Activated T-cell treated with anti-CD3 and anti-CD28 coated beads for 24 hours (primary cell): ENCODE data around the gene ABLIM2.

ENCODE experiments used
- DNase-seq: peaks from one replicate; pipeline ENCODE4 v3.0.0-alpha.2; 2020; ENCODE audit warnings: low read depth

Gene ABLIM2

DNA sequence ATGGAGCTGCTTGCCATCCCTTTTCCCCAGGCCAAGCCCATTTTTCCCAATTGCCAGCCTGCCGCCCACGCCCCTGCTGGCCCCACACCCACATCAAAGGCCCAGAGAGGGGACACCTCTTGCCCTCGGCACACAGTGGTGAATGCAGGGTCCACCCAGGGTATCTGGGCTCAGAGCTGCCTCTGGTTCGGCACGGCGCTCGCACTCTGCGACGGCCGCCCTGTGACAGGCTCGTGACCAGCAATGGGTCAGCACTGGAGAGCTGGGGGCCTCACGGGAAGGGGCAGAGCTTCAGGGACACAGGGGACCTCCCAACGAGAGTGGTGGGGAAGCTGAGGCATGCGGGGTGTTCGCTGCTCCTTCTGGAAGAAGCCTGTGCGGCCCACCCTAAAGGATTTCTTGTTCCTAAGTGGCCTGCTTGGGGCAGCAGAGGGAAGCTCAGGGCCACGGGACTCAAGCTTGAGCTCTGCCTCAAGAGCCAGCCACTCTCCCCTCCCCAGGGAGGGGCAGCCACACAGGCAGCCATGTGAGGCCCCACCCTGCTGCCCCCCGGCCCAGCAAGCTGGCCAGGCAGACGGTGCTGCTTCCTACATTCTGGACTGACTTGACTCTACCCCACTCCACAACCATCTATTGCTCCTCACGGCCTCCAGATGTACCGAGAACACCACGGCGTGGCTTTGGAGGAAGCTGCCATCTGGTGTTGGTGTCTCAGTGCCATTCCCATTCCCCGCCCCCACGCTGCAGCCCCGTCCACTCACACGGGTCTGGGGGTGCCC, 73.7 kb downstream of the ABLIM2 start:
- DNase-seq, result no peak

DNA sequence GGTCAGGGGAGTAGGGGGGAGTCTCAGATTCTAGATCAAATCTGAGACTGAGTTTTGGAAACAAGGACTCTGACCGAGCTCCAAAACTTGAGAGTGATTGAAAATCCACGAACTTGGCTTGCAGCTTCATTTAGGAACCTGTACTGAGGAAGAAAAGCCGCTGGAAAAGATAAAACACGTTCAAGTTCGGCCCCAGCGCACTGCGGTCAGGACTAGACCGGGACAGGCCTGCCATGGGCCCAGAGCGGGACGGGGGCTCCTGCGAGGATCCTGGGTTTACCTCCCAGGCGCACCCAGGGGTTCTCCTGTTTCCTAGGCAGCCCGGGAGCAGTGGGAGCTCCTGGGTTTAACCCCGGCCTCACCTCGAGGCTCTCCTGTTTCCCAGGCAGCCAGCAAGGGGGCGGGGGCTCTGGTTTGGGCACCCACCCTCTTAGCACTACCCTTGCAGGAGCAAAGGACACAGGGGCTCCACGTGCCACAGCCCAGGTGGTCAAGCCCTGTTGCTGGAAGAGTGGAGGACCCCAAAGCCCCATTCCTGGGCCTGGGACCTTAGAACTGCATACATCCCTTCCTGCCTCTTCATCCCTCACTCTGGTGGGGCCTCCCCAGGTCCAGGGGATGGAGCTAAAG, 74.5 kb downstream of the ABLIM2 start:
- no peak for DNase-seq

DNA sequence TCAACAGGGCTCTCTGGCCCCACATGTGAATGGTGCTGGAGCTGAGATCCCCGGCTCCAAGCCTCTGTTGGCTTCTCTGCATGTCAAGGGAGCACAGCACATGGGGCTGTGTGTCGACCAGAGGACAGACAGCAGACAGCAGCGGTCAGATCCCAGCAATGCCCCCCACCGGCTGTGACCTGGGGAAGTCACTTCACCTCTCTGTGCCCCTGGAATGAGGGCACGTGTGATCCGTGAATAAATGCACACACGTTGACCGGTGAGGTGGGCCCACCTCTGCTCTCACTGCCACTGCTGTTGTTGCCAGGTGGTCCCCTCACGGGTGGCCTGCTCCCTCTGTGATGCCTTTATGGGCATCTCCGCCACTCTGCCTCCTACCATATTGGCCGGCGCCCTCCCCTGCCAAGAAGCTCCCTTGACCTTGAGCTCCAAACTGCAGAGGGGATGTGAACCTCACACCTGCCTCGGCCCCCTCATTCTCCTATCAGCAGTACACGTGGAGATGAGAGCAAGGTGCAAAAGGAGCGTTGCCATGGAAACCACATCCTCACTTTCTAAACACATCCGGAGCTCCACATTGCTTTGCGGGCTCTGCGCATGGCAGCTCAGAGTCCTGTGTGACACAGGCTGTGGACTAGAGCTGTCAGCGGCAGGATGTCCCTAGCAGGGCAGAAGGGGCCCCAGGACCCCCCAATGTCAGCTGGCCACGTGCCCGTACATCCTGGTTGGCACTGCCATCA, 75.4 kb downstream of the ABLIM2 start:
- DNase-seq, result no peak

GRCh38 chr4:8082517-8083055, 76.0 kb downstream of the ABLIM2 start:
- no peak for DNase-seq

DNA sequence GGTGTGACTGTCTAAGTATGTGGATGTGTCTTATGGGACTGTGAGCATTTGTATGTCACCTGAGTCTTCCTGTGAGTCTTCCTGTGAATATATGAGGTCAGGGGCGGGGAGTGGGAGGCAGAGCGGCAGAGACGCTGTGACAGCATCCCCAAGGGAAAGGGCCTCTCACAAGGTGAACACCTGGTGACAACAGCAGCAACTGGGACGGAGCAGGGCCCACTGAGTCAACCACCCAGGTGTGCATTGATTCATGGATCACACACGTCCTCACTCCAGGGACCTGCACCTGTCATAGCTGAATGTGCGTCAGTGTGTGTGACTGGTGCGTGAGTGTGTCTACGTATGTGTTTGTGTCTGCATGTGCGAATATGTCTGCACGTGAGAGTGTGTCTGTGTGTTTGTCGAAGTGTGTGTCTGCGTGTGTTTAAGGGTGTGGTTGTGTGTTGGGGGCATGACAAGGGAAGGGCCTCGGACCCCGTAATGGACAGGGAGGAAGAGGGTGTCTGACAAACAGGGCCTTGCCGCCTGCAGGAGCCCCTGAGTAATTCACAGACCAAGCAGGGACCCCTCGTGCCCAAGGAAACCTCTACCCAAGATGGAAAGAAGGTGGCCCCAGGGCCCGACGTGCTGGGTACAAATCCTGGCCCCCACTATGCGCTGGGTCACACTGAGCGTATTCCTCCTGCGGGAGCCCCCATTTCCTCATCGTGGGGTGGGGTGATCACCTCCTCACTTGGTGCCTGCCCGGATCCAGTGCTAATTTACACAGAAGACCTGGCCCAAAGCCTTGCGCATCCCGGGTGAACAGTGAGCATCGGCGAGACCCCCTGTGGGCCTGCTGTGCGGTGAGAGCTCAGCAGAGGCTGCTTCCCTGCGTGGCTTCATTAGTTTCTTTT, 76.7 kb downstream of the ABLIM2 start:
- no peak for DNase-seq

DNA sequence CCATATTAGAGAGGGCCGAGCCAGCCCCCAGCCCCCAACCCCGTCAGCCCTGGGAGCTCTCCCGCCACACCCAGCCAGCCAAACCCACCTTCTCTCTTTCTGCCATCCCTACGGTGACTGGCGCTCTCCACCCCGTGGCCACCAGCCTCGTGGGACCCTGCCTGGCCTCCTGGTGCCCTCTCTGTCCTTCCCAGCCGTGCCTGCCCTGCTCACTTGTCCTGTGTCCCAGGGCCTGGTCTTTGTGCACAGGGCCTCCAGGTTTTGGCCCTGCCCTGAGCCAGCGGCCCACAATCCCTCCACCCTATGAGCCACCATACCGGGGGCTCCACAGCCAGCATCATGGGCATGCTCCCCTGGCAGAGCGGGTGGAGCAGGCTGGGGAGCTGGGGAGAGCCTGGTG, 77.4 kb downstream of the ABLIM2 start:
- no peak for DNase-seq

DNA sequence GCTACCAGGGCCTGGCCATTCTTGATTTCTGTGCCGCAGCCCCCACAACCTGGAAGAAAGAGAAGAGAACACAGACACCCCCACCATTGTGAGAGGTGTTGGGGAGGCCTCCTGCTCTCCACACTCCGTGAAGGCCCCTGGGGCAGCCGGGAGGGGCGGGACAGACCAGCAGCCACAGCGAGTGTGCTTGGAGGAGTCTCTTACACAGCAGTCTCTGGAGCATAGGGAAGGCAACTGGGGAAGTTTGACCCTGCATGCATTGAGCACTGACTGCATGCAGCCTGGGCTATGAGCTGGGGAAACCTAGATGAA, 77.9 kb downstream of the ABLIM2 start:
- no peak for DNase-seq

DNA sequence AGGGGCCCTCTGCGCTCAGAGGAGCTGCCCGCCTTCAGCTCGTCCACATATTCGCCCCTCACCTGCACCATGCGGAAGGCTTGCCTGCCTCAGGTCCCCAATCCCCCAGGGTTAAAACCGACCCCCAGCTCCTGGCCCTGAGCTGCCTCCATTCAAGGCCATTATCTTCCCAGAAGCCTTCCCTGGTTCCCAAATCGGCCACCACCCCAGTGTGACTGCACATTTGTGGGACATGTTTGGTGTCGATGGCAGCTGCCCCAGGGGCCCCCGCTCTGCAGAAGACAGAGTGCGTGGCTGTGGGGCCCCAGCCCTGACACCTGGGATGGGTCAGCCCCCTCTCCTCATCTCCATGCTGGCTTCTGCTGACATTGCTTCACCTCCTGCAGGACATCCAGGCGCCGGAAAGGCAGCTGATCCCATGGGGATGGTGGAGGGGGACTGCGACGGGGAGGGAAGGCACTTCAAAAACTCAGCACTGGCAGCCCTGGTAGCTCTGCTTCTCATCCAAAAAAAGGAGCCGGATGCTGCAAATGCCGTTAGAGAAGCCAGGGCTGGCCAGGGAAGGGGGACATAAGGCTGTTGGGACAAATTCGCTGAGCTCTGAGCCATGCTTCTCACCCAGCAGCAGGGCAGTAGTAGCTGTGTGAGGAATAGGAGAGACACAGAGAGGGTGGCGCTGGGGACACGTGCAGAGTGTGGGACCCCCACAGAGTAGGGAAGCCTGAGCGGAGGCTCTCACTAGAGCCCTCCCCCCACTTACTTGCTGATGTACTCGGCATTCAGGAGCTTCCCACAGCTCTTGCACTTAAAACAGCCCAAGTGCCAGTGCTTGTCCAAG, 78.5 kb downstream of the ABLIM2 start:
- DNase-seq, result no peak

GRCh38 chr4:8079031-8079885, 79.4 kb downstream of the ABLIM2 start:
- DNase-seq, result no peak

DNA sequence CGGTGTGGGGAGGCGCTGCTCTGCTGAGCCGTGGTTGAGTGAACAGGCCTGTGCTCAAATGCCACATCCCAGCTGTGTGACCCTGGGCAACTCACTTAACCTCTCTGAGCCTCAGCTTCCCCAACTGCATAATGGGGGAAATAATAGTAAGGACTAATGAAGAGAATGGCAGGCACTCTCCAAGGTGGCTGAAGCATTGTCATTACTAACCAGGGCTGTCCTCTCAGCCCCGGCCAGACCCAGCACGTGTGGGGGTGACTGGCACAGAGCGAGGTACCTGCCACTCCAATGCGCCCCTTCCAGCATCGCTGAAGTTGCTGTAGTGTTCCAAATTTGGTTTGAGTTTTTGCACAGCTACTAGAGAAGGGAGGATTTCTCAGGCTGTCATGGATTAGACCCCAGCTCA, 80.0 kb downstream of the ABLIM2 start:
- DNase-seq, result no peak

- DNase-seq, result no peak
Measured at GRCh38 chr4:8078109-8078494, 80.5 kb downstream of the ABLIM2 start.

GRCh38 chr4:8077181-8078108, 81.2 kb downstream of the ABLIM2 start:
- no peak for DNase-seq

- no peak for DNase-seq
Measured at GRCh38 chr4:8076023-8076422, 82.6 kb downstream of the ABLIM2 start.

DNA sequence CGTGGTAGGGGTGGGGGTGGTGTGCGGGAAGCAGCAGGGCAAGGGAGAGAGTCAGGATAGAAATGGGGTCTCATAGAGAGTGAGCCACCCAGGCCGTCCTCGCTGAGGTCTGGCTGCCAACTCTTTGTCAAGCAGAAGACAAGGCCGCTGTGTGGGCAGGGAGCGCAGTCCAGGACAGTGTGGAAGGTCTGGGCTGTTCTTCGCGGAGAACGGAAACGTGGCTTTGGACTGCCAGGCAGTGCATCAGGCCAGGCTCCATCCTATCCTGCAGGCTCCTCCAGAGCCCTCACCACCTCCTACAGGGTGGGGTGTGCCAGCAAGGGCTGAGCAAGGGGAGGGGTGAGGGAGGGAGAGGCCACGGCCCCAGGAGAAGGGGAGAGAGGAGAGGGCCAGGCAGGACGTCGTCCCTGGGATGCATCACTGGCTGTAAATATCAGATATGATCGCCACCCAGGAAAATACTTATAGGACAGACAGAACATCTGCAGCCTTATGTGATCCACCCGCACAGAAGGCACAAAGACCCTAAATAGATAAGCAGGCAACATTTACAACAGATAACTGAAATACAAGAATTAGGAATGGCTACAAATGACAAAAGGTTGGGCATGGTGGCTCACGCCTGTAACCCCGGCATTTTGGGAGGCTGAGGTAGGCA, 85.3 kb downstream of the ABLIM2 start:
- no peak for DNase-seq

DNA sequence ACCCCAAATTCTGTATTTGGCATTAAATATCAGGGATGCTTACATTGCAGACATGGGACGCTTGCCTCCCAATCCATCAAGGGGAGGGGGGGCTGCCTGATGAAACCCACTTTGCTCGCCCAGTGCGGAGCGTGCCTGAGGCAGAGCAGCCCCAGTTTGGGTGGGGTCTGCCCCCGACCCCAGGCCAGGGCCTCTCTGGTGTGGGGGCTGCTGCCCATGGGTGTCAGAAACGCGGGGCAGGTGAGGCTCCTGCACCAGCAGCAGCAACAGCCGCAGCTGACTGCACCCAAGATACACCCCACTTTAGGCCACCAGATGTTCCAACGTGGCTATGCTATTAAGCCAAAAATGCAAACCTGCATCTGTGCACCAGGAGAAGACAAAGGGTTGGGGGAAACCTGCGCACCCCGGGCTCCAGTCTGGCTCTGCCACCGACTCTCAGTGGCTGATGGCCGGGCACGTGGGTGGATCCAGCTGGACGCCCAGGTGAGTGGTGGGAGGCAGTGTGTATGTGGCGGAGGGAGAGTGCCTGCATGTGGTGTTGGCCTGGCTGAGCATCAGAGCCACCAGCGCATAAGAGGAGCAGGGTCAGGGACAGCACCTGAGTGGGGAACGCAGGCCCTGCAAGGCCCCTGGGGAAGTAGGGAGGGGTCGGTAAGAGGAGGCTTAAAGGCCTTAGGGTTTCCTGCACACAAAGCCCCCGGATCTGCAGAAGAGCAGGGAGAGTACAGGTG, 86.2 kb downstream of the ABLIM2 start:
- no peak for DNase-seq

DNA sequence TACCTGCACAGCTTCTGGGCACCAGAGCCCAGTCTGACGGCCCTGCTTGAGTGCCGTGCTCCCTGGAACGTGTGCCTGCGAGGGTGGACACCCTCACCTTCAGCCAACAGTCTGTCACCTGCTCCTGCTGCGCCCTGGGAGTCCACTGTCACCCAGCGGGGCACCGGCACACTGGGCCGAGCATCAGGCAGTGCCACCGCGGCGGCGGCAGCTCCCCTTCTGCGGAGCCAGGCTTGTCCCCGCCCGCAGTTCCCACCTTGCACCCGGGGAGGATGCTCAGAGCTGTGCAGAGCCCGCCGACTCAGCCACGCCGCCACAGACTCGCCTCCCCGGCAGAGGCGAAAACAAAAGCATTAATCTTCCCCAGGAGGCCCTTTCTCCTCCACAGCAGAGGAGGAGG, 86.8 kb downstream of the ABLIM2 start:
- no peak for DNase-seq
